KOPT-K1 (cell line): Measurements from ENCODE around the gene MDP1.

Experiments used
- H3K27ac ChIP-seq: fragments of 200-600 bp; sonication (generic); 2 replicates; pipeline ENCODE4 v1.5.1; 2016; ENCODE audit warnings: antibody characterized with exemption, mild to moderate bottlenecking, low read depth, low read length; ENCODE audit not compliant: poor library complexity, severe bottlenecking
- H3K36me3 ChIP-seq: fragments of 200-600 bp; sonication (generic); 2 replicates; pipeline ENCODE4 v1.5.1; 2017; ENCODE audit warnings: antibody characterized with exemption, mild to moderate bottlenecking, low read length, moderate library complexity; ENCODE audit not compliant: insufficient read depth
- H3K9me3 ChIP-seq: fragments of 200-600 bp; sonication (generic); 2 replicates; pipeline ENCODE4 v1.5.1; 2017; ENCODE audit warnings: antibody characterized with exemption, low read length, mild to moderate bottlenecking; ENCODE audit not compliant: insufficient read depth, poor library complexity, severe bottlenecking

The MDP1 gene

GRCh38 chr14:24240110-24240918 lies 24.4 kb upstream of the MDP1 start:
- Histone ChIP-seq H3K27ac (no peak overlapping the region), H3K36me3 (peaks cover 62% of the 10 kb centered on the region), H3K9me3 (no peaks in the 10 kb centered on the region)

GRCh38 chr14:24238527-24239037 lies 22.7 kb upstream of the MDP1 start:
- Histone ChIP-seq H3K9me3 (no peaks in the 10 kb centered on the region), H3K27ac (no peak overlapping the region), H3K36me3 (peaks cover 73% of the 10 kb centered on the region)

- H3K9me3 ChIP-seq, result no peaks in the 10 kb centered on the region
- peaks cover 73% of the 10 kb centered on the region for H3K36me3 ChIP-seq
- H3K27ac ChIP-seq, result no peak overlapping the region
These were observed 22.3 kb upstream of the MDP1 start for GRCh38 chr14:24238123-24238522.

GRCh38 chr14:24237463-24237955 lies 21.6 kb upstream of the MDP1 start:
- Histone ChIP-seq H3K36me3 (peaks cover 73% of the 10 kb centered on the region), H3K27ac (no peak overlapping the region), H3K9me3 (no peaks in the 10 kb centered on the region)

- no peak overlapping the region for H3K27ac ChIP-seq
- H3K9me3 ChIP-seq, result no peaks in the 10 kb centered on the region
- H3K36me3 ChIP-seq, result peaks cover 73% of the 10 kb centered on the region
These were observed 21.0 kb upstream of the MDP1 start for GRCh38 chr14:24236689-24237462.

GRCh38 chr14:24235804-24236688 lies 20.2 kb upstream of the MDP1 start:
- Histone ChIP-seq H3K9me3 (no peaks in the 10 kb centered on the region), H3K27ac (no peak overlapping the region), H3K36me3 (peaks cover 69% of the 10 kb centered on the region)

GRCh38 chr14:24234095-24235005 lies 18.5 kb upstream of the MDP1 start:
- H3K27ac ChIP-seq, result no peak overlapping the region
- peaks cover 52% of the 10 kb centered on the region for H3K36me3 ChIP-seq
- no peaks in the 10 kb centered on the region for H3K9me3 ChIP-seq

GRCh38 chr14:24233538-24233866 lies 17.6 kb upstream of the MDP1 start:
- peaks cover 49% of the 10 kb centered on the region for H3K36me3 ChIP-seq
- peak overlapping the region; percentile 88 for H3K27ac ChIP-seq
- no peaks in the 10 kb centered on the region for H3K9me3 ChIP-seq

- peak within 1 kb of the TSS; percentile 88 for H3K27ac ChIP-seq
- H3K9me3 ChIP-seq, result no peaks in the 10 kb centered on the region
- peaks cover 49% of the 10 kb centered on the region for H3K36me3 ChIP-seq
These were observed 17.0 kb upstream of the MDP1 start, which contains the start of gene GMPR2 for GRCh38 chr14:24232645-24233537. TSS of gene GMPR2 (plus strand) at chr14:24232929. CDS start at chr14:24233254, 325 bp downstream.

GRCh38 chr14:24232121-24232644 lies 16.3 kb upstream of the MDP1 start, which contains the start of gene NEDD8:
TSS of gene NEDD8 (minus strand) at chr14:24232367. CDS start at chr14:24232267, 100 bp downstream.
- H3K36me3 ChIP-seq, result peaks cover 48% of the 10 kb centered on the region
- H3K27ac ChIP-seq, result peak within 1 kb of the TSS; percentile 88
- H3K9me3 ChIP-seq, result no peaks in the 10 kb centered on the region

GRCh38 chr14:24231263-24232120 lies 15.6 kb upstream of the MDP1 start:
- Histone ChIP-seq H3K27ac (peak overlapping the region; percentile 88), H3K9me3 (no peaks in the 10 kb centered on the region), H3K36me3 (peaks cover 48% of the 10 kb centered on the region)

GRCh38 chr14:24228902-24229301 lies 13.0 kb upstream of the MDP1 start:
- Histone ChIP-seq H3K36me3 (peaks cover 40% of the 10 kb centered on the region), H3K27ac (no peak overlapping the region)

More at GRCh38 chr14:24228902-24229301, 13.0 kb upstream of the MDP1 start:
- H3K9me3 ChIP-seq, result no peaks in the 10 kb centered on the region
